Keratinocyte (primary cell): ENCODE results near the gene ANO10. TPM values are rescaled to one million over a fixed set of nuclear protein-coding genes. Genes with fewer than 3 reads are reported as not detected.

Source experiments
- DNase-seq: peaks from one replicate; pipeline ENCODE4 v3.0.0-alpha.2; 2011; ENCODE audit warnings: low read depth, missing footprints, low spot score
- FAIRE-seq: peaks from 2 replicates; lab custom pipeline; 2011; peaks lifted over from hg19 to GRCh38; lab: Jason Lieb, UNC
- H2AFZ ChIP-seq: 2 replicates; pipeline ENCODE4 v1.6.0; 2012; ENCODE audit warnings: low read length, control low read depth, inconsistent platforms; ENCODE audit not compliant: control insufficient read depth
- H3K27ac ChIP-seq: 2 replicates; pipeline ENCODE4 v1.5.1; 2011; ENCODE audit warnings: low read length; ENCODE audit not compliant: control insufficient read depth, insufficient read depth
- H3K27me3 ChIP-seq: 3 replicates; pipeline ENCODE4 v1.6.0; 2011; ENCODE audit warnings: low read length; ENCODE audit not compliant: control insufficient read depth, insufficient read depth; ENCODE audit errors: extremely low read depth
- H3K36me3 ChIP-seq, 2 experiments: 2 replicates in 1 of 2; 3 replicates in 1 of 2; pipeline ENCODE4 v1.5.1; 2011; ENCODE audit warnings: low read length in 2 of 2, mild to moderate bottlenecking in 1 of 2; ENCODE audit not compliant: control insufficient read depth in 2 of 2, insufficient read depth in 2 of 2; ENCODE audit errors: extremely low read depth in 1 of 2
- H3K4me1 ChIP-seq: 3 replicates; pipeline ENCODE4 v1.5.1; 2011; ENCODE audit warnings: low read length; ENCODE audit not compliant: control insufficient read depth, insufficient read depth; ENCODE audit errors: extremely low read depth
- H3K4me2 ChIP-seq: 3 replicates; pipeline ENCODE4 v1.6.0; 2011; ENCODE audit warnings: low read depth, low read length; ENCODE audit not compliant: control insufficient read depth, insufficient read depth; ENCODE audit errors: extremely low read depth
- H3K4me3 ChIP-seq, 3 experiments: fragments of 200-600 bp in 1 of 3; sonication (generic) in 1 of 3; 2 replicates in 2 of 3; 3 replicates in 1 of 3; pipeline ENCODE4 v1.5.1; 2011 to 2016; ENCODE audit warnings: low read length in 3 of 3, mild to moderate bottlenecking in 3 of 3, control low read depth in 2 of 3, inconsistent platforms in 1 of 3, low read depth in 1 of 3, mixed read lengths in 1 of 3, mixed run types in 1 of 3, moderate library complexity in 1 of 3; ENCODE audit not compliant: control insufficient read depth in 2 of 3, insufficient read depth in 2 of 3; ENCODE audit errors: extremely low read depth in 1 of 3
- H3K79me2 ChIP-seq: 2 replicates; pipeline ENCODE4 v1.6.0; 2012; ENCODE audit warnings: low read length; ENCODE audit not compliant: control insufficient read depth, insufficient read depth
- H3K9ac ChIP-seq: 3 replicates; pipeline ENCODE4 v1.6.0; 2011; ENCODE audit warnings: low read length; ENCODE audit not compliant: control insufficient read depth, insufficient read depth; ENCODE audit errors: extremely low read depth
- H3K9me1 ChIP-seq: 3 replicates; pipeline ENCODE4 v1.6.0; 2011; ENCODE audit warnings: low read length; ENCODE audit not compliant: control insufficient read depth, insufficient read depth; ENCODE audit errors: extremely low read depth
- H3K9me3 ChIP-seq: 2 replicates; pipeline ENCODE4 v1.5.1; 2012; ENCODE audit warnings: low read depth, low read length; ENCODE audit not compliant: control insufficient read depth
- H4K20me1 ChIP-seq: 3 replicates; pipeline ENCODE4 v1.6.0; 2011; ENCODE audit warnings: low read length; ENCODE audit not compliant: control insufficient read depth, insufficient read depth; ENCODE audit errors: extremely low read depth
- CTCF ChIP-seq, 3 experiments: IDR thresholded peaks in 1 of 3; conservative IDR thresholded peaks in 1 of 3; optimal IDR thresholded peaks in 1 of 3; 2 replicates in 2 of 3; 3 replicates in 1 of 3; pipeline versions ENCODE3 to v1.5.1; 2011; ENCODE audit warnings: low read length in 3 of 3, mild to moderate bottlenecking in 3 of 3, moderate library complexity in 2 of 3, control low read depth in 1 of 3, inconsistent platforms in 1 of 3; ENCODE audit not compliant: insufficient read depth in 2 of 3; ENCODE audit errors: extremely low read depth in 1 of 3
- EZH2 ChIP-seq: IDR thresholded peaks from one replicate; pipeline ENCODE4 v1.6.1; 2012; ENCODE audit warnings: inconsistent platforms, mild to moderate bottlenecking, low read length, moderate library complexity
- dilution Hi-C: fragments of 300-500 bp; cut with MboI; formaldehyde crosslinking; loops from one replicate; pipeline ENCODE4 v1.7.0; 2020; ENCODE audit warnings: low sequenced_read_pairs; ENCODE audit not compliant: extremely low pct_ligation_motif_present
- polyA plus RNA-seq, 5 experiments: library from polyadenylated mRNA; depleted of rRNA in 3 of 5; stranded (reverse) in 3 of 5; stranded (forward) in 1 of 5; unstranded in 1 of 5; fragments of >200 nt; gene quantifications; 1 replicate in 1 of 5; 2 replicates in 3 of 5; 3 replicates in 1 of 5; pipeline versions ENCODE4 v1.2.1 to v1.2.3, GENCODE V29; 2011 to 2012; ENCODE audit warnings: missing spikeins in 2 of 5, low read depth in 1 of 5, low replicate concordance in 1 of 5

The ANO10 gene
- polyA plus RNA-seq, 1 donor (not counting 4 experiments of a cell fraction or from before 2014, with no cell fraction given), result 48.8 TPM

- no peaks in the 10 kb centered on the region for H4K20me1 ChIP-seq
- H3K4me2 ChIP-seq, result no peak overlapping the region
- no peak for FAIRE-seq
- H3K9me1 ChIP-seq, result no peaks in the 10 kb centered on the region
- no peaks in the 10 kb centered on the region for H3K27me3 ChIP-seq
- DNase-seq, result no peak
- H2AFZ ChIP-seq, result no peak overlapping the region
- TF ChIP-seq CTCF (optimal IDR thresholded peaks at IDR 0.05 in 1 of 3, IDR thresholded peaks at IDR 0.05 in 1 of 3, conservative IDR thresholded peaks at IDR 0.05 in 1 of 3; ENCODE audit: extremely low read depth in 1 of 3, insufficient read depth in 2 of 3, low read length in 3 of 3) (no peak), EZH2 (no peak)
- H3K36me3 ChIP-seq, result no peaks in the 10 kb centered on the region
- H3K9me3 ChIP-seq, result no peaks in the 10 kb centered on the region
- no peak overlapping the region for H3K27ac ChIP-seq
- dilution Hi-C loops, result no loop called here
- no peaks in the 10 kb centered on the region for H3K4me1 ChIP-seq
- no peak overlapping the region for H3K4me3 ChIP-seq
- H3K79me2 ChIP-seq, result no peaks in the 10 kb centered on the region
- H3K9ac ChIP-seq, result no peak overlapping the region
These were observed 106.4 kb downstream of the ANO10 start for GRCh38 chr3:43515208-43515917.

- H3K27me3 ChIP-seq, result no peaks in the 10 kb centered on the region
- H3K36me3 ChIP-seq, result no peaks in the 10 kb centered on the region
- no peak for FAIRE-seq
- H2AFZ ChIP-seq, result no peak overlapping the region
- H3K79me2 ChIP-seq, result no peaks in the 10 kb centered on the region
- no peaks in the 10 kb centered on the region for H3K9me1 ChIP-seq
- no peaks in the 10 kb centered on the region for H4K20me1 ChIP-seq
- dilution Hi-C loops, result no loop called here
- no peak for TF ChIP-seq EZH2
- TF ChIP-seq CTCF (optimal IDR thresholded peaks at IDR 0.05 in 1 of 3, IDR thresholded peaks at IDR 0.05 in 1 of 3, conservative IDR thresholded peaks at IDR 0.05 in 1 of 3; ENCODE audit: extremely low read depth in 1 of 3, insufficient read depth in 2 of 3, low read length in 3 of 3), result no peak
- H3K9ac ChIP-seq, result no peak overlapping the region
- H3K4me1 ChIP-seq, result no peaks in the 10 kb centered on the region
- no peaks in the 10 kb centered on the region for H3K9me3 ChIP-seq
- H3K4me2 ChIP-seq, result no peak overlapping the region
- H3K27ac ChIP-seq, result no peak overlapping the region
- no peak for DNase-seq
- no peak overlapping the region for H3K4me3 ChIP-seq
These were observed 108.9 kb downstream of the ANO10 start for GRCh38 chr3:43512754-43513404.
